ENCODE measurements around the gene RNU7-1.

- TF ChIP-seq POLR2A (IDR thresholded peaks at IDR 0.05) (no peak), CTCF (IDR thresholded peaks at IDR 0.05) (no peak)
Measured at GRCh38 chr12:6951551-6952120, 8.0 kb downstream of the RNU7-1 start.

Data from Peyer's patch (tissue), 4 donors.